Dedifferentiated amniotic fluid mesenchymal stem cell (primary cell): ENCODE measurements around the gene PDGFC.
A peak's percentile ranks its signal among the peaks of the same experiment; 100 is the strongest.

Source experiments
- DNase-seq: peaks from one replicate; pipeline ENCODE4 v3.0.0-alpha.2; 2016; ENCODE audit errors: extremely low spot score

The PDGFC gene

GRCh38 chr4:156974264-156974663, 2.7 kb upstream of the PDGFC start:
- peak; percentile 89 for DNase-seq

GRCh38 chr4:156972379-156973015, 898 bp upstream of the PDGFC start:
- DNase-seq: no peak

DNA sequence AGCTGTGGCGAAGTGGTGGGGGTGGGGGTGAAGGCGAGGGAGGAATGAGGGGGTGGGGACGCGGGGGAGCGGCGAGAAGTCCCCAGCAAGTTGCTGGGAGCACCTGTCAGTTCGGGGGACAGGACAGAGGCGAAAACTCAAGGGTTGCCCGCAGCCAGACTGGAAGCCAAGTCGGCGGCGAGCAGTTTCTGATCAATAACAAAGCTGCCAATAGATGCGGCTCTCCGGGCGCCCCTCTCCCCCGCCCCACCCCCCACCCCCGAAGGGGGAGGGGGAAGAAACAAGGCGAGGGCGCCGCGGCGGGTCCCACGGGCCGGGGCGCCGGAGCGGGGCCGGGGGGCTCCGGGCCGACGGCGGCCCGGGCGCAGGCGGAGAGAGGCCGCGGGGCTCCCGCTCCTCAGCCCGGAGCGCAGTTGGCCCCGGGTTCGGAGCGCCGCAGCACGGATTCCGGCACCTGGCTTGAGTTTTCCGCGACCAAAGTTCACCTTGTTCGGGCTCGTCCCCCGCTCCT, 379 bp downstream of the PDGFC start:
- no peak for DNase-seq

- peak; percentile 69 for DNase-seq
Measured at GRCh38 chr4:156970501-156971164, 966 bp downstream of the PDGFC start.

DNA sequence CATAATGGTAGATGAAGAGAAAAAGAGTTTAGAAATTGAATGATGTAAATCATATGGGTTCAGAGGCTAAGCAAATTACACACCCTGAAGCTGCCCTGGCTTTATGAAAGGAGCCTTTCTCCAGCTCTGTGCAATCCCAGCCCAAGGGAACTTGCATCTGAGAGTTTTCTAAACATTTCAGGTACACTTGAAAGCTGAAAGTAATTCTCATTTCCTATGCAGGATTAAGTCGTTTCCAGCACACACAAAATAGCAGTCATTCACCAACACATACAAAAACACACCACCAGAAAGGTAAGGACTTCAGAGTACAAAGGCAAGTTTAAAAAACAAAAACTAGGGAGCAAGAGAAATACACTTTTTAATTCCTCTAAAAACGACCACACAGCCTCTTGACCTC, 1.7 kb downstream of the PDGFC start:
- DNase-seq: no peak

- DNase-seq: no peak
Measured at GRCh38 chr4:156969101-156969500, 2.5 kb downstream of the PDGFC start.

DNA sequence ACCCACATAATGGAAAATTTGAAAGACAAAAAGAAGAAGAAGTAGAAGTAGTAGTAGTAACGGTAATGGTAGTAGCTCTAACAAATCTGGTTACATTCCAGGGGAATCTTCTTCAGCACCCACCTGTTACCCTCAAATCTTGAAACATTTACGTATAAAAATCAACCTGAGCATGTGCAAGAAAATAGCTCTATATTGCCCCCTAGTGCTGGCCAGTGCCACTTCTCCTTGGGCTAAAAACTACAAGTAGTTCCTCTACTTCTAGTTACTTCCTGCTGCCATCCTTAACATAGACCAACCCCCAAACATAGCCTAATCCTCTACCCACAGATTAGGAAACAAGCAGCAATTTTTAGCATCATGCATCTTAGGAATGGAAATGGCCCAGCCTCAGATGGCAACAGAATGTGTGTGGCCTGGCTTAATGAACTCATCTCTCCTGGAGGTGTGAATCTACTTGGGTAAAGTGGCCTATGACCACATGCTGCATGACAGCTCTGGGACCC, 3.1 kb downstream of the PDGFC start:
- DNase-seq: peak; percentile 76

- no peak for DNase-seq
Measured at GRCh38 chr4:156966836-156967235, 4.8 kb downstream of the PDGFC start.

DNA sequence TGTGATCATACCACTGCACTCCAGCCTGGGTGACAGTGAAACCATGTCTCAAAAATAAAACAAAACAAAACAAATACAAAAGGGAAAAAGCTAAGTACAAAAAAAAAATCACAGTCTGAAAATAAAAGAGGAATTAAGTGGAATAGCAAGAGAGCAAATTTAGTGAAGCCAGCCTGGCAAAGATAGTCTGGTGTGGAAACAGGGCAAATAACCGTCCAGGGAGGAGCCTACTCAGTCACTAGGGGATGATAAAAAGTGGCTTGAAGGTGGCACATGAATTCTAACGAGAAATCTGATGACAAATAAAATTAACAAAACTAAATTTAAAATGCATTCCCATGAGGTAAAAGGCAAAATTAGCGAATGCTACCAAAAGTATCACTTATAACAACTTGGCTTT, 8.2 kb downstream of the PDGFC start:
- no peak for DNase-seq

- peak; percentile 58 for DNase-seq
Measured at GRCh38 chr4:156962528-156962974, 9.0 kb downstream of the PDGFC start.

DNA sequence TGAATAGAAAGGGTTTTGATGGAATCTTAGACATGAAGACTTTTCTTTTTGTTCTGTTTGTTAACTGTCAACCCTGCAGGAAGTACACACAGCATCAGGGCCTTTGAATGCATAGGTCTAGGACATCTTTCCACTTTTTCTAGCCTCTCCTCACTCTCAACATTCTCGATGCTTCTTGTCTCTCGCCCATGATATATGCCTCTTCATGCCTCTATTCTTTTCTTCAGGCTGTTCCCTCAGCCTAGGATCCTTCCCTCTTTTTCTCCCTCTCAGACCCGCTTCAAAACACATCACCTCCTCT, 9.6 kb downstream of the PDGFC start:
- no peak for DNase-seq

GRCh38 chr4:156961196-156962057, 10.2 kb downstream of the PDGFC start:
- DNase-seq: no peak

GRCh38 chr4:156959298-156959702, 12.3 kb downstream of the PDGFC start:
- DNase-seq: peak; percentile 46

GRCh38 chr4:156958276-156959074, 13.1 kb downstream of the PDGFC start:
- DNase-seq: no peak

- DNase-seq: no peak
Measured at GRCh38 chr4:156957556-156957955, 14.0 kb downstream of the PDGFC start.

DNA sequence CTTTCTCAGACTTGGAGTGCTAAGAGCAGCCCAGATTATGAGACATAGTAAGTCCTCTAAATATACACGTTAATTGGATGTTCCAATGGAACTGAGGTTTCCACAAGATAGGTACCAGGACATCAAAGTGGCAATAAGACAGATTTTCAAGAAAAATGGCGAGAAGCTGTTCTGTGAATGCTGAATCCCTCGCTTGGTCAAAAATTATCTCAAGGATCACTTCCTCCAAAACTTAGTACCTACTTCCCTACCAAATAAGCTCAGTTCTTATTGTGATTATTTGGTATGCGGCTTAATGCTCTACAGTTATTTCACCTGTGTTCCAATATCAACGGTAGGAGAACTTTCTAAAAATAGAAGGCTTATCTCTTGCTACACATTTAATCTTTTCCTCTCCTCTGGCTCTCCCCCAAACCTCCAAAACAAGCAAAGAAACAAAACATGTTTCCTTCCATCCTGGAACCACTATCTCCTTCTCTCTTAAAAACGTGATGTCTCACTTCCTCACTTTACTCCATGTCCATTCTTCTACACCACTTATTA, 14.7 kb downstream of the PDGFC start:
- DNase-seq: no peak

GRCh38 chr4:156956359-156956758, 15.2 kb downstream of the PDGFC start:
- no peak for DNase-seq

DNA sequence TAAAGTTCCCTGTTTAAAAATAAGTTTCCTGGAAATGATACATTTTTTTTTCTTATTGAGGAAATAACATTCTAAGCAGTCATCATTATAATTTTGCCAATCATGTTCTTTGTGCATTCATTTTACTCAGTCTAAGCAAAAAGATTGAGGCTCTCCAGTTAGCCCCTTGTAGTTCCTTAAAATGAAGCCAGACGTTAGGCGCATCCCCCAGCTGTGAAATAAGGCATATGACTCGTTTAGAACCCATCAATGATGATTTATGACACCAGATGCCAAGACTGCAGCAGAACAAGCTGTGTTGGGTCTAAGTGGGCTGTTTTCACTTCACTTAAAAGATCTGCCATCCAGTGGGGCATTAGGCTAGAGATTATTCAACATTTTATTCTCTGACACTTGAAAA, 17.0 kb downstream of the PDGFC start:
- DNase-seq: no peak

DNA sequence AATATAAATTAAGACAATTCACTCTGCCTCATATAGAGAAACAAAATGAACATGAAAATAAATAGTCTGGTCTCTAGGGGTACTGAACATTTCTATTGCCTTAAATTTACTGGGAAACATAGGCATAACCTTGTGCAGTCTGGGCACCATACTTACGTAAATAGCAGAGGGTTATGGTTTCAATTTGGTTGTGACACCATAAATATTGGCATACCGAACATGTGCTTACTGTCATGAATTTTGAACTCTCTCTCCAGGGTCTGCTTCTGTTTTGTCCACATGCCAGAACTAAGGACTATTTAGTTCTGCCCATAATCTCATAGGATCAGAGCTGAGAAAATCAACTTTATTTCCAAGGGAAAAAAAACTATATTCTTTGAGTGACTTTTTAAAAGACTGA, 17.6 kb downstream of the PDGFC start:
- DNase-seq: no peak

DNA sequence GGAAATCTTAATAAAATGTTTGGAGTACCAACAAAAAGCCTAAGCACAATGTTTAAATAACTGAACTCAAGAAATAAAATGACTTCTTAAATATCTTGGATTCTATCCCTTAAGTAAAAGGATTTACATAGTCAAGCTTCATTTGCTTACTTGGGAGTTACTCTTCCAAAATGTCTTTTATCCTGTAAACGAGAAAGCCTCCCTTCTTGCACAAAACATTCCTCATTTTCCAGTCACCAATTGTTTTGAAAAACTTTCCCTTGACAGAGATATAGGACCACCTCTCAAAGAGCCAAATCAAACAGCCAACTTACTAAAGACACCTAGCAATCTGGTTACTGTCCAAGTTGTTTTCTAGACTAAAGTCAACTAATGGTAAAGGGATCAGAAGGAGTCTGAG, 18.6 kb downstream of the PDGFC start:
- no peak for DNase-seq

GRCh38 chr4:156952078-156952759, 19.4 kb downstream of the PDGFC start:
- DNase-seq: no peak
